Parathyroid adenoma (tissue), 2 donors: ENCODE results near the gene PKNOX2.

Experiments used
- H2AFZ ChIP-seq: fragments of 300-600 bp; sonication (generic); one replicate; pipeline ENCODE4 v1.7.0; 2017; ENCODE audit warnings: antibody characterized with exemption, mild to moderate bottlenecking
- H3K27ac ChIP-seq: fragments of 300-600 bp; sonication (generic); one replicate; pipeline ENCODE4 v1.7.0; 2017
- H3K27me3 ChIP-seq: fragments of 300-600 bp; sonication (generic); one replicate; pipeline ENCODE4 v1.7.0; 2017; ENCODE audit warnings: low read length; ENCODE audit not compliant: control insufficient read depth, insufficient read depth
- H3K36me3 ChIP-seq: fragments of 300-600 bp; sonication (generic); one replicate; pipeline ENCODE4 v1.7.0; 2017; ENCODE audit warnings: low read length; ENCODE audit not compliant: control insufficient read depth, insufficient read depth
- H3K4me1 ChIP-seq: fragments of 300-600 bp; sonication (generic); one replicate; pipeline ENCODE4 v1.7.0; 2017; ENCODE audit warnings: control low read depth
- H3K4me2 ChIP-seq: fragments of 300-600 bp; sonication (generic); one replicate; pipeline ENCODE4 v1.7.0; 2017; ENCODE audit warnings: low read length
- H3K4me3 ChIP-seq: fragments of 300-600 bp; sonication (generic); one replicate; pipeline ENCODE4 v1.7.0; 2017; ENCODE audit warnings: low read depth, low read length
- H3K79me2 ChIP-seq: fragments of 300-600 bp; sonication (generic); one replicate; pipeline ENCODE4 v1.7.0; 2017; ENCODE audit warnings: control low read depth
- H3K9ac ChIP-seq: fragments of 300-600 bp; sonication (generic); one replicate; pipeline ENCODE4 v1.7.0; 2017; ENCODE audit warnings: mild to moderate bottlenecking
- H3K9me3 ChIP-seq: fragments of 300-600 bp; sonication (generic); one replicate; pipeline ENCODE4 v1.7.0; 2017; ENCODE audit warnings: low read length; ENCODE audit not compliant: control insufficient read depth
- TF ChIP-seq, protein P1 (sequence below): fragments of 300-600 bp; sonication (generic); IDR thresholded peaks from one replicate; pipeline ENCODE4 v1.7.0; 2017; ENCODE audit warnings: antibody characterized with exemption, mild to moderate bottlenecking
- donor health status: primary hyperparathyroidism.

Gene PKNOX2

DNA sequence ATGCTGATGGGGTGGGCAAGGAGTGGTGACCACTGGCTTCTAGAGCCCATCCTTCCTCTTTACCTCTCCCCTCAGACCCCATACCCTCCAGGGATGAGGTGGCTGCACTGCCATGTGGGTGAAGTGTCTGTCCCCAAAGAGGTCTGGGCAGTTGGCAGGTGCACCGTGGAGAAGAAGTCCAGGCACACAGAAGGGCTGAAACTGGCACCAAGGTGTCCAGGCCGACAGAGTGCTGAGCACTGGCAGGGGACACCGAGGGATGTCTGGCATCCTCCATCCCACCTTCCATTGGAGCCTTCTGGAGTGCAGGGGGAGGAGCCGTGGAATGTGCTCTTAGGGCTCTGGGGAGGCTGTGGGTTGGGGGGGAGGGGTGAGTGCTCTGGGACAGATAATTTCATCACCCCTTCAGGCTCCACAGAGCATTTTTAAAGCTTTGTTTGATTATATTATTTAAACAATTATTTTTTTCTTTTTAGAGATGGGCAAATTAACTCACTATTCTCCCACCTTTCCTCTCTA is 37.9 kb downstream of the PKNOX2 start:
- H3K4me3 ChIP-seq = no peak overlapping the region
- no peak overlapping the region for H2AFZ ChIP-seq
- H3K9ac ChIP-seq = no peak overlapping the region
- H3K4me2 ChIP-seq = no peak overlapping the region
- H3K4me1 ChIP-seq = no peaks in the 10 kb centered on the region
- no peaks in the 10 kb centered on the region for H3K9me3 ChIP-seq
- TF ChIP-seq, protein P1, sequence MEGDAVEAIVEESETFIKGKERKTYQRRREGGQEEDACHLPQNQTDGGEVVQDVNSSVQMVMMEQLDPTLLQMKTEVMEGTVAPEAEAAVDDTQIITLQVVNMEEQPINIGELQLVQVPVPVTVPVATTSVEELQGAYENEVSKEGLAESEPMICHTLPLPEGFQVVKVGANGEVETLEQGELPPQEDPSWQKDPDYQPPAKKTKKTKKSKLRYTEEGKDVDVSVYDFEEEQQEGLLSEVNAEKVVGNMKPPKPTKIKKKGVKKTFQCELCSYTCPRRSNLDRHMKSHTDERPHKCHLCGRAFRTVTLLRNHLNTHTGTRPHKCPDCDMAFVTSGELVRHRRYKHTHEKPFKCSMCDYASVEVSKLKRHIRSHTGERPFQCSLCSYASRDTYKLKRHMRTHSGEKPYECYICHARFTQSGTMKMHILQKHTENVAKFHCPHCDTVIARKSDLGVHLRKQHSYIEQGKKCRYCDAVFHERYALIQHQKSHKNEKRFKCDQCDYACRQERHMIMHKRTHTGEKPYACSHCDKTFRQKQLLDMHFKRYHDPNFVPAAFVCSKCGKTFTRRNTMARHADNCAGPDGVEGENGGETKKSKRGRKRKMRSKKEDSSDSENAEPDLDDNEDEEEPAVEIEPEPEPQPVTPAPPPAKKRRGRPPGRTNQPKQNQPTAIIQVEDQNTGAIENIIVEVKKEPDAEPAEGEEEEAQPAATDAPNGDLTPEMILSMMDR = no peak
- H3K27me3 ChIP-seq = no peaks in the 10 kb centered on the region
- H3K79me2 ChIP-seq = no peaks in the 10 kb centered on the region
- no peaks in the 10 kb centered on the region for H3K36me3 ChIP-seq
- H3K27ac ChIP-seq = no peak overlapping the region

DNA sequence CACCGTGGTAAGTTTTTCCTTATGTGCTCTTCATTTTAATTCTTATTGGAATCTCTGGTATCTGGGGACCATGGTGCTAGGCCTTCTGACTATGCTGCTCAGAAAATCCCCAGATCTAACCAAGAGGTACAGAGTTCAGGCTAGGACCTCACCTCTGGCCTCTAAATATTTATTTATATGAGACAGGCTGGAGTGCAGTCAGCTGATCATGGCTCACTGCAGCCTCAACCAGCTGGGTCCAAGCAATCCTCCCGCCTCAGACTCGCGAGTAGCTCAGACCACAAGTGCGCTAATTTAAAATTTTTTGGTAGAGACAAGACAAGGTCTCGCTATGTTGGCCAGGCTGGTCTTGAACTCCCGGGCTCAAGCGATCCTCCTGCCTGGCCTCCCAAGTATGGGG is 38.4 kb downstream of the PKNOX2 start:
- Histone ChIP-seq H3K9ac (no peak overlapping the region), H3K9me3 (no peaks in the 10 kb centered on the region), H3K27me3 (no peaks in the 10 kb centered on the region), H3K4me1 (no peaks in the 10 kb centered on the region), H3K79me2 (no peaks in the 10 kb centered on the region), H2AFZ (no peak overlapping the region), H3K36me3 (no peaks in the 10 kb centered on the region), H3K4me2 (no peak overlapping the region), H3K4me3 (no peak overlapping the region), H3K27ac (no peak overlapping the region)
- TF ChIP-seq, protein P1 = no peak

DNA sequence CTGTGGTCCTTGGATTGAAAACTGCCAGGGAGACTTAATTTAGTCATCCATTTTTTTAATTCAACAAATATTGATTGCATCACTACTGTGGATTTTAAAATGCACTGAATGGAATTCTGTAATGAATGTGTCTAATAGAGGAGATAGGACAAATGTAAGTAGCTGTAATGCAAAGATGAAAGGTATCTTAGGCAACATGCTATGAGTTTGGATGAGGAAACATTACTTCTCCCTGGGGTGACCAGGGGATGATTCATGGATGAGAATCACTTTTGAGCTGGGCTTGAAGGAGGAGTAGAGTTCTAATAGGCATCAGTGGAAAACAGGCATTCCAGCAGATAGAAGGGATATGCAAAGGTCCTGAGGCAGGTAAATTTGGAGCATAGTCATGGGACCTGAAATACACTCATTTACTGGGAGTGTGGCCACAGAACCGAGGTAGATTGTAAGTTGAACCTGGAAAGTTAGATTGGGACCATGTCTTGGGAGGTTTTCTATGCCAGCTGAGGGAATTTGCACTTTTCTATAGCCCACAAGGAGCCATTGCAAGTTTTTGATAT is 43.4 kb downstream of the PKNOX2 start:
- Histone ChIP-seq H3K9me3 (no peaks in the 10 kb centered on the region), H3K27ac (no peak overlapping the region), H3K4me3 (no peak overlapping the region), H3K79me2 (no peaks in the 10 kb centered on the region), H2AFZ (no peak overlapping the region), H3K4me2 (no peak overlapping the region), H3K4me1 (no peaks in the 10 kb centered on the region), H3K36me3 (no peaks in the 10 kb centered on the region), H3K27me3 (no peaks in the 10 kb centered on the region), H3K9ac (no peak overlapping the region)
- TF ChIP-seq, protein P1 = no peak

DNA sequence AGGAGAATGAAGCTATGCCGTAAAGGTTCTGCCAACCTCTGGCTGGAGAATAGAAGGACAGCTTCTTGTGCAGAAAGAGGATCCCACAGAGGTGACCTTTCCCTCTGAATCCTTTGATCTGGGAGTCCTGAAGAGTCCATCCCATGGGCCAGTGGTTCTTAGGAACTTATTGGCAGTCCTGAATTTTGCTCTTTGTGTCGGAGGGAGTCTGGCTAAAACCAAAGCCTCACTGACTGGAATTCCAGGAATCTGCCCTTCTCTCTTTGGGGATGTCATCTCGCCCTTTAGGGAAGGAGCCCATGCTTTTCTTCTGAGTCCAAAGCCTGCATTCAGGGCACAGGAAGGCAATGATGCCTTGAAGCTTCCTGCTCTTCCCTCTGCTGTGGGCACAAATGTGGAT is 45.5 kb downstream of the PKNOX2 start:
- no peaks in the 10 kb centered on the region for H3K4me1 ChIP-seq
- no peaks in the 10 kb centered on the region for H3K79me2 ChIP-seq
- no peak overlapping the region for H3K9ac ChIP-seq
- H3K27ac ChIP-seq = no peak overlapping the region
- H3K36me3 ChIP-seq = no peaks in the 10 kb centered on the region
- H3K27me3 ChIP-seq = no peaks in the 10 kb centered on the region
- TF ChIP-seq, protein P1 = no peak
- no peaks in the 10 kb centered on the region for H3K9me3 ChIP-seq
- no peak overlapping the region for H3K4me2 ChIP-seq
- no peak overlapping the region for H3K4me3 ChIP-seq
- H2AFZ ChIP-seq = no peak overlapping the region
